Ishikawa (cell line): ENCODE measurements around the gene EXOSC3.

Experiments used
- CEBPB ChIP-seq: IDR thresholded peaks from 2 replicates; pipeline ENCODE4 v1.6.1; 2012
- CREB1 ChIP-seq: IDR thresholded peaks from 2 replicates; pipeline ENCODE4 v1.6.1; 2012; ENCODE audit warnings: low read depth
- EGR1 ChIP-seq: IDR thresholded peaks from 2 replicates; pipeline ENCODE4 v1.6.1; 2012
- EP300 ChIP-seq: IDR thresholded peaks from 2 replicates; pipeline ENCODE4 v1.6.1; 2012; ENCODE audit warnings: borderline replicate concordance
- FOXM1 ChIP-seq: IDR thresholded peaks from 2 replicates; pipeline ENCODE4 v1.6.1; 2012; ENCODE audit warnings: low read depth, borderline replicate concordance
- NFIC ChIP-seq: IDR thresholded peaks from 2 replicates; pipeline ENCODE4 v1.6.1; 2012
- RAD21 ChIP-seq: IDR thresholded peaks from 2 replicates; pipeline ENCODE4 v1.6.1; 2012; ENCODE audit warnings: low read depth
- TAF1 ChIP-seq: IDR thresholded peaks from 2 replicates; pipeline ENCODE4 v1.6.1; 2012; ENCODE audit warnings: low read depth, mild to moderate bottlenecking
- TCF12 ChIP-seq: IDR thresholded peaks from 2 replicates; pipeline ENCODE4 v1.6.1; 2012; ENCODE audit warnings: low read depth
- TEAD4 ChIP-seq: IDR thresholded peaks from 2 replicates; pipeline ENCODE4 v1.6.1; 2012
- YY1 ChIP-seq: IDR thresholded peaks from 2 replicates; pipeline ENCODE4 v1.6.1; 2012; ENCODE audit warnings: low read depth
- ZBTB7A ChIP-seq: IDR thresholded peaks from 2 replicates; pipeline ENCODE4 v1.6.1; 2012; ENCODE audit warnings: low read depth
- TF ChIP-seq, protein P1 (sequence below): IDR thresholded peaks from 2 replicates; pipeline ENCODE4 v1.6.1; 2012
- TF ChIP-seq, protein P2 (sequence below): IDR thresholded peaks from 2 replicates; pipeline ENCODE4 v1.6.1; 2012; ENCODE audit warnings: low read depth, mild to moderate bottlenecking

- TF ChIP-seq TEAD4, result no peak
- TF ChIP-seq TCF12, result no peak
- no peak for TF ChIP-seq EP300
- TF ChIP-seq NFIC, result no peak
- no peak for TF ChIP-seq CEBPB
- no peak for TF ChIP-seq FOXM1
- no peak for TF ChIP-seq EGR1
- TF ChIP-seq RAD21, result no peak
- TF ChIP-seq, protein P1, sequence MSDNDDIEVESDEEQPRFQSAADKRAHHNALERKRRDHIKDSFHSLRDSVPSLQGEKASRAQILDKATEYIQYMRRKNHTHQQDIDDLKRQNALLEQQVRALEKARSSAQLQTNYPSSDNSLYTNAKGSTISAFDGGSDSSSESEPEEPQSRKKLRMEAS, result no peak
- no peak for TF ChIP-seq CREB1
- TF ChIP-seq TAF1, result no peak
- no peak for TF ChIP-seq YY1
- TF ChIP-seq, protein P2, sequence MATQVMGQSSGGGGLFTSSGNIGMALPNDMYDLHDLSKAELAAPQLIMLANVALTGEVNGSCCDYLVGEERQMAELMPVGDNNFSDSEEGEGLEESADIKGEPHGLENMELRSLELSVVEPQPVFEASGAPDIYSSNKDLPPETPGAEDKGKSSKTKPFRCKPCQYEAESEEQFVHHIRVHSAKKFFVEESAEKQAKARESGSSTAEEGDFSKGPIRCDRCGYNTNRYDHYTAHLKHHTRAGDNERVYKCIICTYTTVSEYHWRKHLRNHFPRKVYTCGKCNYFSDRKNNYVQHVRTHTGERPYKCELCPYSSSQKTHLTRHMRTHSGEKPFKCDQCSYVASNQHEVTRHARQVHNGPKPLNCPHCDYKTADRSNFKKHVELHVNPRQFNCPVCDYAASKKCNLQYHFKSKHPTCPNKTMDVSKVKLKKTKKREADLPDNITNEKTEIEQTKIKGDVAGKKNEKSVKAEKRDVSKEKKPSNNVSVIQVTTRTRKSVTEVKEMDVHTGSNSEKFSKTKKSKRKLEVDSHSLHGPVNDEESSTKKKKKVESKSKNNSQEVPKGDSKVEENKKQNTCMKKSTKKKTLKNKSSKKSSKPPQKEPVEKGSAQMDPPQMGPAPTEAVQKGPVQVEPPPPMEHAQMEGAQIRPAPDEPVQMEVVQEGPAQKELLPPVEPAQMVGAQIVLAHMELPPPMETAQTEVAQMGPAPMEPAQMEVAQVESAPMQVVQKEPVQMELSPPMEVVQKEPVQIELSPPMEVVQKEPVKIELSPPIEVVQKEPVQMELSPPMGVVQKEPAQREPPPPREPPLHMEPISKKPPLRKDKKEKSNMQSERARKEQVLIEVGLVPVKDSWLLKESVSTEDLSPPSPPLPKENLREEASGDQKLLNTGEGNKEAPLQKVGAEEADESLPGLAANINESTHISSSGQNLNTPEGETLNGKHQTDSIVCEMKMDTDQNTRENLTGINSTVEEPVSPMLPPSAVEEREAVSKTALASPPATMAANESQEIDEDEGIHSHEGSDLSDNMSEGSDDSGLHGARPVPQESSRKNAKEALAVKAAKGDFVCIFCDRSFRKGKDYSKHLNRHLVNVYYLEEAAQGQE, result no peak
- no peak for TF ChIP-seq ZBTB7A
Observed at GRCh38 chr9:37769995-37770394, 14.9 kb downstream of the EXOSC3 start.
